WTC11 (cell line): ENCODE data around the gene DDX21. TPM values are rescaled to one million over a fixed set of nuclear protein-coding genes. Genes with fewer than 3 reads are reported as not detected.

ENCODE experiments used
- ATAC-seq: fragments of 200-7000 bp; cut with Tn5 transposase; 2 replicates; pipeline ENCODE4 v1.10.0; 2021; ENCODE audit warnings: mild to moderate bottlenecking, moderate library complexity
- CTCF ChIA-PET: fragments of 300-600 bp; sonication (Branson Sonifier 250); formaldehyde crosslinking; loops from one replicate; lab custom pipeline; 2021; ENCODE audit warnings: antibody characterized with exemption; lab: Charles Lee
- POLR2A ChIA-PET: fragments of 350-600 bp; sonication (Branson Sonifier 250); formaldehyde crosslinking; loops from one replicate; lab custom pipeline; 2021; ENCODE audit warnings: antibody characterized with exemption; lab: Charles Lee
- DNase-seq: peaks from one replicate; pipeline ENCODE4 v3.0.0; 2021; ENCODE audit warnings: low spot score
- H3K27ac Mint-ChIP-seq: 2 replicates; pipeline ENCODE4 v1.8.0; 2021; ENCODE audit warnings: mixed read lengths
- H3K27me3 Mint-ChIP-seq: 2 replicates; pipeline ENCODE4 v1.8.0; 2021; ENCODE audit warnings: low read depth, mild to moderate bottlenecking, moderate library complexity, mixed read lengths
- H3K36me3 Mint-ChIP-seq: 2 replicates; pipeline ENCODE4 v1.8.0; 2021; ENCODE audit warnings: mixed read lengths
- H3K4me1 Mint-ChIP-seq: 2 replicates; pipeline ENCODE4 v1.8.0; 2022; ENCODE audit warnings: mixed read lengths
- H3K4me3 Mint-ChIP-seq: 2 replicates; pipeline ENCODE4 v1.8.0; 2021; ENCODE audit warnings: mild to moderate bottlenecking, moderate library complexity, mixed read lengths
- H3K9me3 Mint-ChIP-seq: 2 replicates; pipeline ENCODE4 v1.8.0; 2021; ENCODE audit warnings: mixed read lengths
- E2F5 ChIP-seq: sonication (generic); formaldehyde crosslinking; IDR thresholded peaks from 2 replicates; pipeline ENCODE4 v1.8.1; 2022; ENCODE audit warnings: mild to moderate bottlenecking, moderate library complexity, missing genetic modification reagents
- ELF4 ChIP-seq: sonication (generic); formaldehyde crosslinking; IDR thresholded peaks from 2 replicates; pipeline ENCODE4 v1.8.1; 2022; ENCODE audit warnings: low read depth, mild to moderate bottlenecking, moderate library complexity, missing genetic modification reagents
- FOXJ3 ChIP-seq: sonication (generic); formaldehyde crosslinking; IDR thresholded peaks from 2 replicates; pipeline ENCODE4 v1.9.0; 2021; ENCODE audit warnings: missing genetic modification reagents, mild to moderate bottlenecking, borderline replicate concordance
- GTF2I ChIP-seq: fragments of 250-450 bp; sonication (Bioruptor Pico); conservative IDR thresholded peaks from 2 replicates; pipeline ENCODE4 v1.4.0; 2021; ENCODE audit warnings: mild to moderate bottlenecking
- JAZF1 ChIP-seq: fragments of 250-450 bp; sonication (Bioruptor Pico); IDR thresholded peaks from 2 replicates; pipeline ENCODE4 v1.9.0; 2021; ENCODE audit warnings: moderate library complexity, mild to moderate bottlenecking, inconsistent platforms
- MLX ChIP-seq: sonication (generic); formaldehyde crosslinking; IDR thresholded peaks from 2 replicates; pipeline ENCODE4 v1.8.1; 2023; ENCODE audit warnings: mild to moderate bottlenecking, missing genetic modification reagents, moderate library complexity
- NR1H2 ChIP-seq: sonication (generic); formaldehyde crosslinking; IDR thresholded peaks from 2 replicates; pipeline ENCODE4 v1.9.0; 2021; ENCODE audit warnings: mild to moderate bottlenecking, moderate library complexity, missing genetic modification reagents
- PRDM15 ChIP-seq: sonication (generic); formaldehyde crosslinking; IDR thresholded peaks from 2 replicates; pipeline ENCODE4 v1.8.0; 2022; ENCODE audit warnings: missing genetic modification reagents
- PRRX2 ChIP-seq: fragments of 250-450 bp; sonication (Bioruptor Pico); IDR thresholded peaks from 2 replicates; pipeline ENCODE4 v1.8.0; 2021; ENCODE audit warnings: mild to moderate bottlenecking
- TEAD1 ChIP-seq: sonication (generic); formaldehyde crosslinking; IDR thresholded peaks from 2 replicates; pipeline ENCODE4 v1.8.0; 2022; ENCODE audit warnings: mild to moderate bottlenecking, missing genetic modification reagents
- TEAD4 ChIP-seq: sonication (generic); formaldehyde crosslinking; IDR thresholded peaks from 2 replicates; pipeline ENCODE4 v1.8.0; 2022; ENCODE audit warnings: mild to moderate bottlenecking, missing genetic modification reagents
- ZNF121 ChIP-seq: sonication (generic); formaldehyde crosslinking; IDR thresholded peaks from 2 replicates; pipeline ENCODE4 v1.8.0; 2023; ENCODE audit warnings: missing genetic modification reagents
- ZNF317 ChIP-seq: sonication (generic); formaldehyde crosslinking; IDR thresholded peaks from 2 replicates; pipeline ENCODE4 v1.8.1; 2023; ENCODE audit warnings: low read depth, mild to moderate bottlenecking, moderate library complexity, missing genetic modification reagents, borderline replicate concordance
- ZSCAN18 ChIP-seq: fragments of 250-450 bp; sonication (Bioruptor Pico); IDR thresholded peaks from 2 replicates; pipeline ENCODE4 v2.1.2; 2022; ENCODE audit warnings: mild to moderate bottlenecking, moderate library complexity
- total RNA-seq: library from RNA; stranded (reverse); gene quantifications from 3 replicates; pipeline ENCODE4 v1.2.3, GENCODE V29; 2021
- TF ChIP-seq, protein P1 (sequence below): sonication (generic); formaldehyde crosslinking; IDR thresholded peaks from 2 replicates; pipeline ENCODE4 v1.8.1; 2022; ENCODE audit warnings: missing genetic modification reagents, borderline replicate concordance
- TF ChIP-seq, protein P2 (sequence below): sonication (generic); formaldehyde crosslinking; IDR thresholded peaks from 2 replicates; pipeline ENCODE4 v1.8.0; 2022; ENCODE audit warnings: mild to moderate bottlenecking, missing genetic modification reagents
- TF ChIP-seq, protein P3 (sequence below): sonication (generic); formaldehyde crosslinking; IDR thresholded peaks from 2 replicates; pipeline ENCODE4 v1.8.0; 2022; ENCODE audit warnings: mild to moderate bottlenecking, missing genetic modification reagents
- TF ChIP-seq, protein P4 (sequence below): sonication (generic); formaldehyde crosslinking; IDR thresholded peaks from 2 replicates; pipeline ENCODE4 v1.8.0; 2023; ENCODE audit warnings: missing genetic modification reagents

The DDX21 gene
- total RNA-seq, 1 experiment from 2014 or later = 194 TPM

DNA sequence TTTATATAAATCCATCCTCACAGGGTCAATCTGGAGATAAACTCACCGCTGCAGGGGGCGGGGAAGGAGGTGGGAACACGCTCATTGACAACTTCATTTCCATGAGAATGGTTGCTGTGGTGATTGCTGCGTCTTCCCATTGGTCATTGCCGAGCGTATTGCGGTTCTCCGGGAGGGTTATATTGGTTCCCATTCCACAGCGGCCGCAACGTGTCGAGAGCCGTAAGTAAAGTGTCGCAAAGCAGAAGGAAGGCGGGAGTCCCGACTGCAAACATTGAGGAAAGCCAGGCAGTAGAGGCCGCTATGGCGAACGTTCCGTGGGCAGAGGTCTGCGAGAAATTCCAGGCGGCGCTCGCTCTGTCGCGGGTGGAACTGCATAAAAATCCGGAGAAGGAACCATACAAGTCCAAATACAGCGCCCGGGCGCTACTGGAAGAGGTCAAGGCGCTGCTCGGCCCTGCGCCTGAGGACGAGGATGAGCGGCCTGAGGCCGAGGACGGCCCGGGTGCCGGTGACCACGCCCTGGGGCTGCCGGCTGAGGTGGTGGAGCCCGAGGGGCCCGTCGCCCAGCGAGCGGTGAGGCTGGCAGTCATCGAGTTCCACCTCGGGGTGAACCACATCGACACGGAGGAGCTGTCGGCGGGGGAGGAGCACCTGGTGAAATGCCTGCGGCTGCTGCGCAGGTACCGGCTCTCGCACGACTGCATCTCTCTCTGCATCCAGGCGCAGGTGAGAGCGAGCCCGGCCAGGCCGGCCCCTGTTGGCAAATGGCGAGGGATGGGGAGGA is 32.8 kb downstream of the DDX21 start, which contains the start of gene KIFBP (continued):
- no peak for TF ChIP-seq FOXJ3 (CRISPR knock-in tag)
- no peak for TF ChIP-seq MLX (CRISPR knock-in tag)
- no peak for TF ChIP-seq NR1H2 (CRISPR knock-in tag)
- TF ChIP-seq E2F5 = peak; percentile 89
- no peak for TF ChIP-seq ZSCAN18
- TF ChIP-seq TEAD1 (CRISPR knock-in tag) = 0 out of 2 replicates have a peak, but pooled peaks have one; percentile 80
- TF ChIP-seq, protein P1, sequence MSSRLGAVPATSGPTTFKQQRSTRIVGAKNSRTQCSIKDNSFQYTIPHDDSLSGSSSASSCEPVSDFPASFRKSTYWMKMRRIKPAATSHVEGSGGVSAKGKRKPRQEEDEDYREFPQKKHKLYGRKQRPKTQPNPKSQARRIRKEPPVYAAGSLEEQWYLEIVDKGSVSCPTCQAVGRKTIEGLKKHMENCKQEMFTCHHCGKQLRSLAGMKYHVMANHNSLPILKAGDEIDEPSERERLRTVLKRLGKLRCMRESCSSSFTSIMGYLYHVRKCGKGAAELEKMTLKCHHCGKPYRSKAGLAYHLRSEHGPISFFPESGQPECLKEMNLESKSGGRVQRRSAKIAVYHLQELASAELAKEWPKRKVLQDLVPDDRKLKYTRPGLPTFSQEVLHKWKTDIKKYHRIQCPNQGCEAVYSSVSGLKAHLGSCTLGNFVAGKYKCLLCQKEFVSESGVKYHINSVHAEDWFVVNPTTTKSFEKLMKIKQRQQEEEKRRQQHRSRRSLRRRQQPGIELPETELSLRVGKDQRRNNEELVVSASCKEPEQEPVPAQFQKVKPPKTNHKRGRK (CRISPR knock-in tag) = 0 out of 2 replicates have a peak, but pooled peaks have one; percentile 35
- no peak for TF ChIP-seq ELF4 (CRISPR knock-in tag)
- TF ChIP-seq PRDM15 (CRISPR knock-in tag) = no peak
- TF ChIP-seq GTF2I (CRISPR knock-in tag) = no peak
- no peak for TF ChIP-seq JAZF1 (CRISPR knock-in tag)
- TF ChIP-seq ZNF317 (CRISPR knock-in tag) = no peak

DNA sequence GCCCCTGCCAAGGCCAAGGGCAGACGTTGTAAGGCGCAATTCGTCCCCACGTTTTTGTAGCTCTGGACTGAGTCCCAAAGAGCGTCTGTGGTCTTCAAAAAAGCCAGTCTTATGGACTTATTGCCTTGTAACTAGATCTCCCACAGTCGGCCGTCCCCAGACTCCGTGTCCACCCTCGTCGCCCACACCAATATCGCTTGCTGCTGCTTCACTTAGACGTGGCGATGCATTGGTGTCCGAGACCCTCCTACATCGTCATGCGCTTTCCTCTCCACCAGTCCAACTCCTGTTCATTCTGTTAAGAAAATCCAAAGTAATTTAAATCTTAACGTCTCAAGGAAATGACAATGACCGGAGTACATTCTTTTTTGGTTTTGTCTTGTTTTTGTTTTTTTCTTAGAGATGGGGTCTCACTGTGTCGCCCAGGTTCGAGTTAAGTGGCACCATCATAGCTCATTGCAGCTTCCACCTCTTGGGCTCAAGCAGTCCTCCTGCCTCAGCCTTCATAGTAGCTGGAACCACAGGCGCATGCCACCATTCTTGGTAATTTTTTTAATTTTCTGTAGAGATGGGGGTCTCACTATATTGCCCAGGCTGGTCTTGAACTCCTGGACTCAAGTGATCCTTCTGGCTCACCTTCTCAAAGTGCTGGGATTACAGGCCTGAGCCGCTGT is 33.5 kb downstream of the DDX21 start:
- CTCF ChIA-PET = interaction anchor here (0.7 to 1.1 kb wide), 3 partner anchors 34 to 110 kb away, joined by 3 to 5 read pairs (median 4); partner anchors contain the start of gene DDX21
- Mint-ChIP-seq H3K9me3 (no peaks in the 10 kb centered on the region), H3K27me3 (no peaks in the 10 kb centered on the region), H3K4me3 (peak overlapping the region; percentile 94), H3K4me1 (peaks cover 25% of the 10 kb centered on the region), H3K36me3 (peaks cover 8% of the 10 kb centered on the region), H3K27ac (peak overlapping the region; percentile 93)
- DNase-seq (no peak), ATAC-seq (no peak)
- POLR2A ChIA-PET = no interaction called here
- no peak for TF ChIP-seq TEAD4 (CRISPR knock-in tag)
- TF ChIP-seq GTF2I (CRISPR knock-in tag) = 0 out of 2 replicates have a peak, but pooled peaks have one; percentile 20
- TF ChIP-seq, protein P2, sequence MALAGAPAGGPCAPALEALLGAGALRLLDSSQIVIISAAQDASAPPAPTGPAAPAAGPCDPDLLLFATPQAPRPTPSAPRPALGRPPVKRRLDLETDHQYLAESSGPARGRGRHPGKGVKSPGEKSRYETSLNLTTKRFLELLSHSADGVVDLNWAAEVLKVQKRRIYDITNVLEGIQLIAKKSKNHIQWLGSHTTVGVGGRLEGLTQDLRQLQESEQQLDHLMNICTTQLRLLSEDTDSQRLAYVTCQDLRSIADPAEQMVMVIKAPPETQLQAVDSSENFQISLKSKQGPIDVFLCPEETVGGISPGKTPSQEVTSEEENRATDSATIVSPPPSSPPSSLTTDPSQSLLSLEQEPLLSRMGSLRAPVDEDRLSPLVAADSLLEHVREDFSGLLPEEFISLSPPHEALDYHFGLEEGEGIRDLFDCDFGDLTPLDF (CRISPR knock-in tag) = no peak
- TF ChIP-seq PRRX2 = no peak
- TF ChIP-seq, protein P3, sequence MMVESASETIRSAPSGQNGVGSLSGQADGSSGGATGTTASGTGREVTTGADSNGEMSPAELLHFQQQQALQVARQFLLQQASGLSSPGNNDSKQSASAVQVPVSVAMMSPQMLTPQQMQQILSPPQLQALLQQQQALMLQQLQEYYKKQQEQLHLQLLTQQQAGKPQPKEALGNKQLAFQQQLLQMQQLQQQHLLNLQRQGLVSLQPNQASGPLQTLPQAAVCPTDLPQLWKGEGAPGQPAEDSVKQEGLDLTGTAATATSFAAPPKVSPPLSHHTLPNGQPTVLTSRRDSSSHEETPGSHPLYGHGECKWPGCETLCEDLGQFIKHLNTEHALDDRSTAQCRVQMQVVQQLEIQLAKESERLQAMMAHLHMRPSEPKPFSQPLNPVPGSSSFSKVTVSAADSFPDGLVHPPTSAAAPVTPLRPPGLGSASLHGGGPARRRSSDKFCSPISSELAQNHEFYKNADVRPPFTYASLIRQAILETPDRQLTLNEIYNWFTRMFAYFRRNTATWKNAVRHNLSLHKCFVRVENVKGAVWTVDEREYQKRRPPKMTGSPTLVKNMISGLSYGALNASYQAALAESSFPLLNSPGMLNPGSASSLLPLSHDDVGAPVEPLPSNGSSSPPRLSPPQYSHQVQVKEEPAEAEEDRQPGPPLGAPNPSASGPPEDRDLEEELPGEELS = no peak
- TF ChIP-seq, protein P4, sequence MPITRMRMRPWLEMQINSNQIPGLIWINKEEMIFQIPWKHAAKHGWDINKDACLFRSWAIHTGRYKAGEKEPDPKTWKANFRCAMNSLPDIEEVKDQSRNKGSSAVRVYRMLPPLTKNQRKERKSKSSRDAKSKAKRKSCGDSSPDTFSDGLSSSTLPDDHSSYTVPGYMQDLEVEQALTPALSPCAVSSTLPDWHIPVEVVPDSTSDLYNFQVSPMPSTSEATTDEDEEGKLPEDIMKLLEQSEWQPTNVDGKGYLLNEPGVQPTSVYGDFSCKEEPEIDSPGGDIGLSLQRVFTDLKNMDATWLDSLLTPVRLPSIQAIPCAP (CRISPR knock-in tag) = no peak
- TF ChIP-seq ZNF121 (CRISPR knock-in tag) = peak; percentile 97
